Prostate gland (tissue), 2 donors: ENCODE measurements around the gene PAPSS2.

Experiments used
- CTCF ChIP-seq, 4 experiments: fragments of 200-600 bp in 2 of 4; fragments of 450-650 bp in 2 of 4; sonication (generic) in 2 of 4; IDR thresholded peaks; 1 replicate in 3 of 4; 2 replicates in 1 of 4; pipeline ENCODE4 v1.5.1; 2016 to 2019; ENCODE audit warnings: antibody characterized with exemption in 4 of 4, mild to moderate bottlenecking in 2 of 4, moderate library complexity in 2 of 4
- POLR2A ChIP-seq: fragments of 450-650 bp; IDR thresholded peaks from one replicate; pipeline ENCODE4 v1.6.1; 2016; ENCODE audit warnings: antibody characterized with exemption, mild to moderate bottlenecking

GRCh38 chr10:87671139-87671815, 11.6 kb downstream of the PAPSS2 start:
- TF ChIP-seq POLR2A = no peak
- no peak for TF ChIP-seq CTCF (IDR thresholded peaks at IDR 0.05)
